GM12878 (cell line): ENCODE measurements around the gene RHBDF2. TPM values are rescaled to one million over a fixed set of nuclear protein-coding genes. Genes with fewer than 3 reads are reported as not detected.
A peak's percentile ranks its signal among the peaks of the same experiment; 100 is the strongest.

Source experiments
- ATF7 ChIP-seq: fragments of 450-650 bp; IDR thresholded peaks from 2 replicates; pipeline ENCODE4 v1.6.1; 2016; ENCODE audit warnings: low read depth, mild to moderate bottlenecking
- CHD4 ChIP-seq: fragments of 200-600 bp; sonication (generic); IDR thresholded peaks from 2 replicates; pipeline ENCODE4 v1.6.1; 2016; ENCODE audit warnings: mild to moderate bottlenecking
- HCFC1 ChIP-seq: fragments of 150-350 bp; IDR thresholded peaks from 2 replicates; pipeline ENCODE4 v1.6.1; 2014; ENCODE audit warnings: low read length
- REST ChIP-seq: IDR thresholded peaks from 2 replicates; pipeline ENCODE4 v1.6.1; 2012; ENCODE audit warnings: mild to moderate bottlenecking, low read depth, low read length
- SP1 ChIP-seq: IDR thresholded peaks from one replicate; pipeline ENCODE4 v1.6.1; 2011; ENCODE audit warnings: low read depth, low read length
- SPI1 ChIP-seq: IDR thresholded peaks from 2 replicates; pipeline ENCODE4 v1.6.1; 2011; ENCODE audit warnings: low read depth, mild to moderate bottlenecking, low read length, moderate library complexity, borderline replicate concordance; ENCODE audit not compliant: insufficient read depth
- ZNF592 ChIP-seq: fragments of 450-650 bp; IDR thresholded peaks from 2 replicates; pipeline ENCODE4 v1.6.1; 2017; ENCODE audit warnings: mild to moderate bottlenecking, moderate library complexity
- polyA plus RNA-seq, 11 experiments: library from polyadenylated mRNA; depleted of rRNA in 4 of 11; unstranded in 6 of 11; stranded (reverse) in 5 of 11; fragments of >200 nt; fragmentation: Nextera tagmentation in 4 of 11; fragmentation: Illumina TruSeq in 1 of 11; extraction: Ambion mirVana in 4 of 11; extraction: Trizol in 1 of 11; gene quantifications; 1 replicate in 1 of 11; 2 replicates in 10 of 11; pipeline versions ENCODE4 v1.2.1 to v1.2.3, GENCODE V29; 2011 to 2016; ENCODE audit warnings: inconsistent platforms in 2 of 11, missing spikeins in 2 of 11, low read depth in 1 of 11
- total RNA-seq, 4 experiments: library from RNA; depleted of rRNA in 3 of 4; stranded (reverse); fragments of >200 nt in 3 of 4; fragmentation: Illumina TruSeq in 1 of 4; extraction: Trizol in 1 of 4; gene quantifications; 2 replicates each; pipeline versions ENCODE4 v1.2.1 to v1.2.3, GENCODE V29; 2013 to 2021
- TF ChIP-seq, protein P1 (sequence below): IDR thresholded peaks from 2 replicates; pipeline ENCODE4 v1.6.1; 2012; ENCODE audit warnings: low read depth, low read length, improper control_type of control experiment
- TF ChIP-seq, protein P2 (sequence below): IDR thresholded peaks from 2 replicates; pipeline ENCODE4 v1.6.1; 2011; ENCODE audit warnings: borderline replicate concordance, low read depth, mild to moderate bottlenecking, moderate library complexity, low read length; ENCODE audit not compliant: insufficient read depth, poor library complexity, severe bottlenecking
- TF ChIP-seq, protein P3 (sequence below): fragments of 450-650 bp; conservative IDR thresholded peaks from 2 replicates; pipeline ENCODE4 v1.6.1; 2017; ENCODE audit warnings: mild to moderate bottlenecking, moderate library complexity
- TF ChIP-seq, protein P4 (sequence below): fragments of 450-650 bp; IDR thresholded peaks from 2 replicates; pipeline ENCODE4 v1.6.1; 2017; ENCODE audit warnings: mild to moderate bottlenecking, moderate library complexity

The RHBDF2 gene
- total and polyA plus RNA-seq, 10 of the 15 experiments (the other 5 are each of a cell fraction or from before 2014, with no cell fraction given) = 0.97 to 43.0 (median 18.7) TPM

- TF ChIP-seq REST = no peak
- TF ChIP-seq SP1 = peak; percentile 54
- no peak for TF ChIP-seq HCFC1
- TF ChIP-seq, protein P1, sequence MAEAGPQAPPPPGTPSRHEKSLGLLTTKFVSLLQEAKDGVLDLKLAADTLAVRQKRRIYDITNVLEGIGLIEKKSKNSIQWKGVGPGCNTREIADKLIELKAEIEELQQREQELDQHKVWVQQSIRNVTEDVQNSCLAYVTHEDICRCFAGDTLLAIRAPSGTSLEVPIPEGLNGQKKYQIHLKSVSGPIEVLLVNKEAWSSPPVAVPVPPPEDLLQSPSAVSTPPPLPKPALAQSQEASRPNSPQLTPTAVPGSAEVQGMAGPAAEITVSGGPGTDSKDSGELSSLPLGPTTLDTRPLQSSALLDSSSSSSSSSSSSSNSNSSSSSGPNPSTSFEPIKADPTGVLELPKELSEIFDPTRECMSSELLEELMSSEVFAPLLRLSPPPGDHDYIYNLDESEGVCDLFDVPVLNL = no peak
- no peak for TF ChIP-seq SPI1
- TF ChIP-seq ZNF592 = peak; percentile 80; the same call in 1 of the 2 replicates
- TF ChIP-seq, protein P2, sequence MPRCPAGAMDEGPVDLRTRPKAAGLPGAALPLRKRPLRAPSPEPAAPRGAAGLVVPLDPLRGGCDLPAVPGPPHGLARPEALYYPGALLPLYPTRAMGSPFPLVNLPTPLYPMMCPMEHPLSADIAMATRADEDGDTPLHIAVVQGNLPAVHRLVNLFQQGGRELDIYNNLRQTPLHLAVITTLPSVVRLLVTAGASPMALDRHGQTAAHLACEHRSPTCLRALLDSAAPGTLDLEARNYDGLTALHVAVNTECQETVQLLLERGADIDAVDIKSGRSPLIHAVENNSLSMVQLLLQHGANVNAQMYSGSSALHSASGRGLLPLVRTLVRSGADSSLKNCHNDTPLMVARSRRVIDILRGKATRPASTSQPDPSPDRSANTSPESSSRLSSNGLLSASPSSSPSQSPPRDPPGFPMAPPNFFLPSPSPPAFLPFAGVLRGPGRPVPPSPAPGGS = no peak
- no peak for TF ChIP-seq CHD4
- TF ChIP-seq, protein P3, sequence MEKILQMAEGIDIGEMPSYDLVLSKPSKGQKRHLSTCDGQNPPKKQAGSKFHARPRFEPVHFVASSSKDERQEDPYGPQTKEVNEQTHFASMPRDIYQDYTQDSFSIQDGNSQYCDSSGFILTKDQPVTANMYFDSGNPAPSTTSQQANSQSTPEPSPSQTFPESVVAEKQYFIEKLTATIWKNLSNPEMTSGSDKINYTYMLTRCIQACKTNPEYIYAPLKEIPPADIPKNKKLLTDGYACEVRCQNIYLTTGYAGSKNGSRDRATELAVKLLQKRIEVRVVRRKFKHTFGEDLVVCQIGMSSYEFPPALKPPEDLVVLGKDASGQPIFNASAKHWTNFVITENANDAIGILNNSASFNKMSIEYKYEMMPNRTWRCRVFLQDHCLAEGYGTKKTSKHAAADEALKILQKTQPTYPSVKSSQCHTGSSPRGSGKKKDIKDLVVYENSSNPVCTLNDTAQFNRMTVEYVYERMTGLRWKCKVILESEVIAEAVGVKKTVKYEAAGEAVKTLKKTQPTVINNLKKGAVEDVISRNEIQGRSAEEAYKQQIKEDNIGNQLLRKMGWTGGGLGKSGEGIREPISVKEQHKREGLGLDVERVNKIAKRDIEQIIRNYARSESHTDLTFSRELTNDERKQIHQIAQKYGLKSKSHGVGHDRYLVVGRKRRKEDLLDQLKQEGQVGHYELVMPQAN = no peak
- TF ChIP-seq, protein P4, sequence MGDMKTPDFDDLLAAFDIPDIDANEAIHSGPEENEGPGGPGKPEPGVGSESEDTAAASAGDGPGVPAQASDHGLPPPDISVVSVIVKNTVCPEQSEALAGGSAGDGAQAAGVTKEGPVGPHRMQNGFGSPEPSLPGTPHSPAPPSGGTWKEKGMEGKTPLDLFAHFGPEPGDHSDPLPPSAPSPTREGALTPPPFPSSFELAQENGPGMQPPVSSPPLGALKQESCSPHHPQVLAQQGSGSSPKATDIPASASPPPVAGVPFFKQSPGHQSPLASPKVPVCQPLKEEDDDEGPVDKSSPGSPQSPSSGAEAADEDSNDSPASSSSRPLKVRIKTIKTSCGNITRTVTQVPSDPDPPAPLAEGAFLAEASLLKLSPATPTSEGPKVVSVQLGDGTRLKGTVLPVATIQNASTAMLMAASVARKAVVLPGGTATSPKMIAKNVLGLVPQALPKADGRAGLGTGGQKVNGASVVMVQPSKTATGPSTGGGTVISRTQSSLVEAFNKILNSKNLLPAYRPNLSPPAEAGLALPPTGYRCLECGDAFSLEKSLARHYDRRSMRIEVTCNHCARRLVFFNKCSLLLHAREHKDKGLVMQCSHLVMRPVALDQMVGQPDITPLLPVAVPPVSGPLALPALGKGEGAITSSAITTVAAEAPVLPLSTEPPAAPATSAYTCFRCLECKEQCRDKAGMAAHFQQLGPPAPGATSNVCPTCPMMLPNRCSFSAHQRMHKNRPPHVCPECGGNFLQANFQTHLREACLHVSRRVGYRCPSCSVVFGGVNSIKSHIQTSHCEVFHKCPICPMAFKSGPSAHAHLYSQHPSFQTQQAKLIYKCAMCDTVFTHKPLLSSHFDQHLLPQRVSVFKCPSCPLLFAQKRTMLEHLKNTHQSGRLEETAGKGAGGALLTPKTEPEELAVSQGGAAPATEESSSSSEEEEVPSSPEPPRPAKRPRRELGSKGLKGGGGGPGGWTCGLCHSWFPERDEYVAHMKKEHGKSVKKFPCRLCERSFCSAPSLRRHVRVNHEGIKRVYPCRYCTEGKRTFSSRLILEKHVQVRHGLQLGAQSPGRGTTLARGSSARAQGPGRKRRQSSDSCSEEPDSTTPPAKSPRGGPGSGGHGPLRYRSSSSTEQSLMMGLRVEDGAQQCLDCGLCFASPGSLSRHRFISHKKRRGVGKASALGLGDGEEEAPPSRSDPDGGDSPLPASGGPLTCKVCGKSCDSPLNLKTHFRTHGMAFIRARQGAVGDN = peak; percentile 85; the same call in 1 of the 2 replicates
- peak; percentile 41; the same call in 1 of the 2 replicates for TF ChIP-seq ATF7
Observed at GRCh38 chr17:76515274-76515949, 14.2 kb upstream of the RHBDF2 start (continued).
